ENCODE data around the gene NLRP10.

NLRP10 gene

DNA sequence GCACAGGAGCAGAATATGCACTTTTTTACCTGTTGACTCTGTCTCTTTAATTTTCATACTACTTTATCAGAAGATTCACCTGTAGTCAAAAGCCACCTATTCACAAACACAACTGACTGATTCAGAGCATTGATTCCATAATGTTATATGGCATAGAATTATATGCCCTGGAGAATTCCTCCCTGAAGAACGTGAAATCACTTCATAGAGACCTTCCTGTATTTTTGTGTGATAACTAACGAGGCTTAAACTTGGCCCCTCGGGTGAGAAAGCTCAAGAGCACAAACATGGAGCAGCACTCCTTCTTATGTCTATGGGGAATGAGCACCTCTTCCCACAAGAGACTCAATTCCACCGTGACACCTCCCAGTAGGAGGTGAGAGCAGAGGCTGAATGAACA lies 34.1 kb downstream of the NLRP10 start, which contains the start of gene OR10A6:
Gene OR10A6 (minus strand): TSS at position 101 of the 400 bp plus-strand sequence. CDS start 2,606 bp downstream, outside the sequence.
- peaks cover 5% of the 10 kb centered on the region for H3K4me1 ChIP-seq (ENCODE audit: control insufficient read depth, insufficient read depth, low read length)
- H3K9ac ChIP-seq (ENCODE audit: low read length) = no peak within 1 kb of the TSS
- no peak within 1 kb of the TSS for H3K4me3 ChIP-seq (ENCODE audit: low read length)
- H3K9me3 ChIP-seq (ENCODE audit: control insufficient read depth, low read length) = no peaks in the 10 kb centered on the region
- H3K36me3 ChIP-seq (ENCODE audit: control insufficient read depth, insufficient read depth, low read length) = no peaks in the 10 kb centered on the region
- no peaks in the 10 kb centered on the region for H3K27me3 ChIP-seq (ENCODE audit: control insufficient read depth, insufficient read depth, low read length)

DNA sequence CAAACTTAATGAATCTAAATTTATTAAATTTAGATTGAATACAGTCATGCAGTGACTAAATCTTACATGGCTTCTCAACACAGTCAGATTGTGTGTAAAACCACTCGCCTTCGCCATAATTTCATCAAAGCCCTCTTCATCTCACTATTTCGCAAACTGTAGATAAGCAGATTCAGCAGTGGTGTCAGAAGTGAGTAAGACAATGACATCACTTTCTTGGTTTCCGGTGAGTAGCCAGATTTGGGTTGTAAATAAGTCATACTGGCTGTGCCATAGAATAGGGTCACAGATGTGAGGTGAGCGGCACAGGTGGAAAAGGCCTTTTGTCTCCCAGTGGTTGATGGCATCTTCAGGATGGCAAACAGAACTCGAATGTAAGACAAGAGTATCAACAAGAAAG lies 37.6 kb downstream of the NLRP10 start:
- Histone ChIP-seq H3K9me3 (ENCODE audit: control insufficient read depth, low read length) (no peaks in the 10 kb centered on the region), H3K4me1 (ENCODE audit: control insufficient read depth, insufficient read depth, low read length) (no peaks in the 10 kb centered on the region)

DNA sequence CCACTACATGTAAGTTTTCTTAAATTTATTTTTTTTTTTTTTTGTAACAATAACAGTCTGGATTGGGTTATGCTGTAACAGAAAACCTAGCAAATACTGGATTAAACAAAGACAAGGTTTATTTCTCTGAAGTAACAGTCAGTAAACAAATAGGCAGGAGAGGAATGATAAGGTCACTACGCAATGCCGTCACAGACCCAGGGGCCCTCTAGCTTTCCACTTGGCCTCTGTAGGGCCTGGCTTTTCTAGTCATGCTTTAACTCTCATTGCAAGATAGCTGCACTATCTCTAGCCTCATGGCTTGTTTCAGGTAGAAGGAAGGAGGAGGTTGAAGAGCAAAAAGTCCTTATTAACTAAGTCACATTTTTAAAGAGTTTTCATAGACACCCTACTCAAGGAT lies 40.7 kb downstream of the NLRP10 start:
- Histone ChIP-seq H3K4me1 (ENCODE audit: control insufficient read depth, insufficient read depth, low read length) (no peaks in the 10 kb centered on the region), H3K4me3 (ENCODE audit: low read length) (no peak overlapping the region), H3K36me3 (ENCODE audit: control insufficient read depth, insufficient read depth, low read length) (no peaks in the 10 kb centered on the region), H3K9ac (ENCODE audit: low read length) (no peak overlapping the region), H3K9me3 (ENCODE audit: control insufficient read depth, low read length) (no peaks in the 10 kb centered on the region), H3K27me3 (ENCODE audit: control insufficient read depth, insufficient read depth, low read length) (no peaks in the 10 kb centered on the region)

More for the DNA sequence above, 37.6 kb downstream of the NLRP10 start:
- H3K4me3 ChIP-seq (ENCODE audit: low read length) = no peak overlapping the region
- no peaks in the 10 kb centered on the region for H3K36me3 ChIP-seq (ENCODE audit: control insufficient read depth, insufficient read depth, low read length)
- no peak overlapping the region for H3K9ac ChIP-seq (ENCODE audit: low read length)
- no peaks in the 10 kb centered on the region for H3K27me3 ChIP-seq (ENCODE audit: control insufficient read depth, insufficient read depth, low read length)

DNA sequence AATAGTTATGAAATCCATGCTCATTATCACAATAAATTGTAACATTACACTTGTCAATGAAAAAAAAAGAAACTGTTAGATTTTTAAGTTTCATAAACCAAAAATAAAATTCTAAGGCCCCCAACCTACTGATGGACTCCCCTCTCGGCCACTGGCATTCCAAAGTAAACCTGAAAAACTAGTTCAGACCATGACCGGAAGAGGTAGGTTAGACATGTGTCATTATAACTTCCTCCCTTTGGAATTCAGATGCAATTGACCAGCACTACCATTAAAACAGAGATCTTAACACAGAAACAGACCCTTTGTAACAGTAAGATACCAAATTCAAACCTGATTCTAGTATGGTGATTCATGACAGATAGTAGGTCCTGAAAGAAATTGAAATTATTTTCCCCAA lies 47.1 kb downstream of the NLRP10 start:
- Histone ChIP-seq H3K9me3 (ENCODE audit: control insufficient read depth, low read length) (no peaks in the 10 kb centered on the region), H3K9ac (ENCODE audit: low read length) (no peak overlapping the region), H3K4me1 (ENCODE audit: control insufficient read depth, insufficient read depth, low read length) (no peaks in the 10 kb centered on the region), H3K4me3 (ENCODE audit: low read length) (no peak overlapping the region), H3K36me3 (ENCODE audit: control insufficient read depth, insufficient read depth, low read length) (no peaks in the 10 kb centered on the region), H3K27me3 (ENCODE audit: control insufficient read depth, insufficient read depth, low read length) (no peaks in the 10 kb centered on the region)
